Adipose tissue (tissue), 3 donors: ENCODE results near the gene FUT4. TPM values are rescaled to one million over a fixed set of nuclear protein-coding genes. Genes with fewer than 3 reads are reported as not detected.

Experiments used
- H3K27ac ChIP-seq: one replicate; pipeline ENCODE4 v1.5.1; 2013; ENCODE audit warnings: low read depth, low read length
- WGBS, 3 donors: extraction: QIAGEN DNeasy Blood & Tissue Kit; methylation state at CpG; one replicate each; pipeline ENCODE4 v1.1.7; 2013; 5-methylcytosine and 5-hydroxymethylcytosine counted together
- polyA plus RNA-seq, 3 donors: library from polyadenylated mRNA; stranded (reverse); fragments of 200-250 nt; gene quantifications; one replicate each; pipeline ENCODE4 v1.2.3, GENCODE V29; 2013
- donor health status: healthy with polysubstance abuse.
- donor health status: Bipolar disorder and iron deficiency.
- donor health status: healthy.

The FUT4 gene
- polyA plus RNA-seq, 3 donors = 1.5 to 2.7 (median 2.5) TPM

GRCh38 chr11:94586546-94586945 lies 42.8 kb downstream of the FUT4 start:
- WGBS, 3 donors = 63 to 83% (median 80%) methylated on average over 5 of the region's 5 CpGs
- H3K27ac ChIP-seq = no peak overlapping the region

DNA sequence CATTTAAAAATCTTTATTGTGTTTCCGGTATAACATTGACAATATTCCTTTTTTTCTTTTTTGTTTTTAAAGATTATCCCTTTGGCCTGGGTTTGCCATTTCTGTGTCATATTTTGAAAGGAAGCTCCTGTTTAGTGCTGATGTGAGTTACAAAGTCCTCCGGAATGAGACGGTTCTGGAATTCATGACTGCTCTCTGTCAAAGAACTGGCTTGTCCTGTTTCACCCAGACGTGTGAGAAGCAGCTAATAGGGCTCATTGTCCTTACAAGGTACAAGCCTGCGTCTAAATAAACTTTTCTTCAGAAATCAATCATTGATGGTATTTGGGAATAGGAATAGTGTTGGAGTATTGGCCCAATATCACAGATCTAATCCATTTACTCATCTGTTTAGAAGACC lies 43.3 kb downstream of the FUT4 start:
- no peak overlapping the region for H3K27ac ChIP-seq
- WGBS, 3 donors = 71 to 92% (median 86%) methylated on average over 5 of the region's 5 CpGs

GRCh38 chr11:94588366-94588942 lies 44.7 kb downstream of the FUT4 start:
- WGBS, 3 donors = 36 to 67% (median 62%) methylated on average over 2 of the region's 2 CpGs
- H3K27ac ChIP-seq = no peak overlapping the region

DNA sequence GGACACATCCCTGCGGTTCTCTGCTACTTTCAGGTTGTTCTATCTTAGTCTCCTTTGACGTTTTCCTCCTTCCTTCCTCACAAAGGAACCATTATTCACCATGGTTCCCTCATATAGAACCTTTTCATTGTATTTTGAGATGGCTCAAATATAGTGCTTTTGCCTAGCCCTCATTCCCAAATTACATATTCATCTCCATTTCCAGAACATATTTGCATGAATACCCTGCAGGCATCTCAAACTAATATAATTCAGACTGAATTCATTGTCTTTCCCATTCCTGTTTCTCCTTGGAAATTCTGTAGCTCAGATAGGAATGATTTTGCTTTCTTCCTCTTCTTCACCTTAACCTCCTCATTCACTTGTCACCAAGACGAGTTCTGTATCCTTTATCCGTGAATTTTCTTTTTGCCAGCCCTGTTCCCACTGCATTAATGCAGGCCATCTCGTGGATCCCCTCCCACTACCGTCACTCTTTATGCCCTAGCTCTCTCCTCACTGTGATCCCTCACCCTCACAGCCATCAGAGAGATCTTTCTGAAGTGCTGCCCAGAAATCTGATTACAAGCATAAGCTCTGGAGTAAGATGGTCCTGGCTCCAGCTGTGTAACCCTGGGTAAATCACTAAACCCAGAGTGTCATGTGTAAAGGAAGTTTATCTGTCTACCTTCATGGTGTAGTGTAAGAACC lies 46.8 kb downstream of the FUT4 start:
- WGBS, 3 donors = 54 to 72% (median 70%) methylated on average over 6 of the region's 6 CpGs
- H3K27ac ChIP-seq = no peak overlapping the region

- 75 to 83% (median 82%) methylated on average over 2 of the region's 2 CpGs for WGBS, 3 donors
- no peak overlapping the region for H3K27ac ChIP-seq
Observed at GRCh38 chr11:94593030-94593429, 49.3 kb downstream of the FUT4 start.

- no peak overlapping the region for H3K27ac ChIP-seq
- 88 to 96% (median 93%) methylated on average over 6 of the region's 6 CpGs for WGBS, 3 donors
Observed at GRCh38 chr11:94595076-94595475, 51.4 kb downstream of the FUT4 start.

GRCh38 chr11:94597896-94598295 lies 54.2 kb downstream of the FUT4 start:
- 47 to 65% (median 58%) methylated on average over 2 of the region's 2 CpGs for WGBS, 3 donors
- no peak overlapping the region for H3K27ac ChIP-seq

Other genes starting within 250 kb of the FUT4 start
- not detected for gene IZUMO1R, start 239.3 kb upstream of the FUT4 start, polyA plus RNA-seq
- gene GPR83, start 142.5 kb upstream of the FUT4 start, polyA plus RNA-seq = under 1 TPM; 0.01 to 0.56 (median 0.03) TPM
- 1 to 10 TPM; 3.9 to 7.0 (median 4.4) TPM for gene MRE11, start 50.1 kb upstream of the FUT4 start, polyA plus RNA-seq
- gene ANKRD49, start 49.9 kb upstream of the FUT4 start, polyA plus RNA-seq = 10 to 100 TPM in 1 of 3 donors, 1 to 10 TPM in 2; 8.0 to 10.9 (median 8.7) TPM
- gene C11orf97, start 31.5 kb upstream of the FUT4 start, polyA plus RNA-seq = not detected
- gene PIWIL4, start 23.4 kb downstream of the FUT4 start, polyA plus RNA-seq = 1 to 10 TPM; 1.3 to 5.7 (median 2.9) TPM
- 10 to 100 TPM in 2 of 3 donors, 1 to 10 TPM in 1; 6.7 to 13.0 (median 10.8) TPM for gene AMOTL1, start 224.4 kb downstream of the FUT4 start, polyA plus RNA-seq